ENCODE results near the gene CACNB2.

Gene CACNB2

GRCh38 chr10:18230794-18231193, 90.6 kb downstream of the CACNB2 start:
- no peak for DNase-seq (ENCODE audit: extremely low spot score)
- TF ChIP-seq BHLHE40 (IDR thresholded peaks at IDR 0.05; ENCODE audit: borderline replicate concordance) (no peak), NFRKB (IDR thresholded peaks at IDR 0.05) (no peak), HDGF (IDR thresholded peaks at IDR 0.05; ENCODE audit: borderline replicate concordance) (no peak), TARDBP (IDR thresholded peaks at IDR 0.05) (no peak), LEF1 (IDR thresholded peaks at IDR 0.05; ENCODE audit: borderline replicate concordance) (no peak), FOXA1 (IDR thresholded peaks at IDR 0.05) (no peak), FOXM1 (IDR thresholded peaks at IDR 0.05; ENCODE audit: borderline replicate concordance) (no peak), ZNF384 (IDR thresholded peaks at IDR 0.05) (no peak), PKNOX1 (IDR thresholded peaks at IDR 0.05) (no peak), ELF4 (IDR thresholded peaks at IDR 0.05) (no peak), FOXK2 (IDR thresholded peaks at IDR 0.05) (no peak), SUZ12 (IDR thresholded peaks at IDR 0.05) (no peak), ARNT (IDR thresholded peaks at IDR 0.05) (no peak), SP1 (IDR thresholded peaks at IDR 0.05) (no peak)
- ChIA-PET POLR2A (no interaction called here), CTCF (no interaction called here)

GRCh38 chr10:18231480-18231879, 91.3 kb downstream of the CACNB2 start:
- ChIA-PET CTCF (no interaction called here), POLR2A (no interaction called here)
- TF ChIP-seq ZNF384 (IDR thresholded peaks at IDR 0.05) = no peak
- TF ChIP-seq PKNOX1 (IDR thresholded peaks at IDR 0.05) = peak; percentile 67
- no peak for TF ChIP-seq CTBP1 (IDR thresholded peaks at IDR 0.05; ENCODE audit: borderline replicate concordance)
- DNase-seq (ENCODE audit: extremely low spot score) = no peak

GRCh38 chr10:18233775-18234174, 93.6 kb downstream of the CACNB2 start:
- DNase-seq (ENCODE audit: extremely low spot score) = no peak
- POLR2A ChIA-PET = no interaction called here
- CTCF ChIA-PET = interaction anchor here (0.6 kb wide), 1 partner anchor 387 kb away, joined by 3 read pairs; no protein-coding TSS in a partner anchor
- TF ChIP-seq ELF4 (IDR thresholded peaks at IDR 0.05) (no peak), ARNT (IDR thresholded peaks at IDR 0.05) (no peak), TARDBP (IDR thresholded peaks at IDR 0.05) (no peak), HDGF (IDR thresholded peaks at IDR 0.05; ENCODE audit: borderline replicate concordance) (no peak), CTBP1 (IDR thresholded peaks at IDR 0.05; ENCODE audit: borderline replicate concordance) (no peak), PKNOX1 (IDR thresholded peaks at IDR 0.05) (no peak), LEF1 (IDR thresholded peaks at IDR 0.05; ENCODE audit: borderline replicate concordance) (no peak), BHLHE40 (IDR thresholded peaks at IDR 0.05; ENCODE audit: borderline replicate concordance) (no peak), NFRKB (IDR thresholded peaks at IDR 0.05) (no peak), L3MBTL2 (conservative IDR thresholded peaks at IDR 0.05) (no peak), FOXM1 (IDR thresholded peaks at IDR 0.05; ENCODE audit: borderline replicate concordance) (no peak), SP1 (IDR thresholded peaks at IDR 0.05) (no peak), ZNF384 (IDR thresholded peaks at IDR 0.05) (no peak), FOXA1 (IDR thresholded peaks at IDR 0.05) (no peak), FOXK2 (IDR thresholded peaks at IDR 0.05) (no peak), SUZ12 (IDR thresholded peaks at IDR 0.05) (no peak)

- DNase-seq (ENCODE audit: extremely low spot score) = no peak
- POLR2A ChIA-PET = no interaction called here
- CTCF ChIA-PET = no interaction called here
- TF ChIP-seq HDGF (IDR thresholded peaks at IDR 0.05; ENCODE audit: borderline replicate concordance) (no peak), PKNOX1 (IDR thresholded peaks at IDR 0.05) (no peak), L3MBTL2 (conservative IDR thresholded peaks at IDR 0.05) (no peak), SP1 (IDR thresholded peaks at IDR 0.05) (no peak), LEF1 (IDR thresholded peaks at IDR 0.05; ENCODE audit: borderline replicate concordance) (no peak), NFRKB (IDR thresholded peaks at IDR 0.05) (no peak), SUZ12 (IDR thresholded peaks at IDR 0.05) (no peak), BHLHE40 (IDR thresholded peaks at IDR 0.05; ENCODE audit: borderline replicate concordance) (no peak), TARDBP (IDR thresholded peaks at IDR 0.05) (no peak), ELF4 (IDR thresholded peaks at IDR 0.05) (no peak)
Observed at GRCh38 chr10:18235477-18235876, 95.3 kb downstream of the CACNB2 start.

- CTCF ChIA-PET = no interaction called here
- DNase-seq (ENCODE audit: extremely low spot score) = no peak
- TF ChIP-seq SP1 (IDR thresholded peaks at IDR 0.05) (no peak), HDGF (IDR thresholded peaks at IDR 0.05; ENCODE audit: borderline replicate concordance) (no peak), LEF1 (IDR thresholded peaks at IDR 0.05; ENCODE audit: borderline replicate concordance) (no peak), ZNF384 (IDR thresholded peaks at IDR 0.05) (no peak), NFRKB (IDR thresholded peaks at IDR 0.05) (no peak), FOXM1 (IDR thresholded peaks at IDR 0.05; ENCODE audit: borderline replicate concordance) (no peak), PKNOX1 (IDR thresholded peaks at IDR 0.05) (no peak), FOXK2 (IDR thresholded peaks at IDR 0.05) (no peak), TARDBP (IDR thresholded peaks at IDR 0.05) (no peak), CTBP1 (IDR thresholded peaks at IDR 0.05; ENCODE audit: borderline replicate concordance) (no peak), FOXA1 (IDR thresholded peaks at IDR 0.05) (no peak), L3MBTL2 (conservative IDR thresholded peaks at IDR 0.05) (no peak), ARNT (IDR thresholded peaks at IDR 0.05) (no peak)
- POLR2A ChIA-PET = no interaction called here
Observed at GRCh38 chr10:18236756-18237155, 96.5 kb downstream of the CACNB2 start.
